H54 (cell line): Measurements from ENCODE around the gene RBP5.

Source experiments
- DNase-seq: peaks from one replicate; pipeline ENCODE4 v3.0.0; 2011; ENCODE audit warnings: low spot score, mixed read lengths; ENCODE audit not compliant: insufficient read length
- FAIRE-seq: peaks from 3 replicates; lab custom pipeline; 2011; peaks lifted over from hg19 to GRCh38; lab: Jason Lieb, UNC
- POLR2A ChIP-seq: IDR thresholded peaks from 2 replicates; pipeline ENCODE4 v1.6.1; 2011; ENCODE audit warnings: low read depth, mild to moderate bottlenecking, low read length

RBP5 gene

GRCh38 chr12:7096006-7096932 is 32.4 kb downstream of the RBP5 start:
- no peak for DNase-seq

GRCh38 chr12:7093892-7094291 is 34.8 kb downstream of the RBP5 start:
- FAIRE-seq (no peak), DNase-seq (no peak)
- no peak for TF ChIP-seq POLR2A

More at GRCh38 chr12:7096006-7096932, 32.4 kb downstream of the RBP5 start:
- no peak for TF ChIP-seq POLR2A
- no peak for FAIRE-seq

GRCh38 chr12:7093486-7093885 is 35.2 kb downstream of the RBP5 start:
- no peak for TF ChIP-seq POLR2A
- FAIRE-seq (no peak), DNase-seq (no peak)

GRCh38 chr12:7092986-7093460 is 35.7 kb downstream of the RBP5 start:
- DNase-seq (no peak), FAIRE-seq (no peak)
- TF ChIP-seq POLR2A, result no peak

- no peak for TF ChIP-seq POLR2A
- peak; percentile 39 for DNase-seq
- no peak for FAIRE-seq
Measured at GRCh38 chr12:7092229-7092985, 36.3 kb downstream of the RBP5 start, which contains the start of gene C1R. C1R (minus strand) TSS chr12:7092445; CDS start chr12:7092388, 57 bp downstream.

GRCh38 chr12:7091660-7092228 is 36.9 kb downstream of the RBP5 start:
- FAIRE-seq (no peak), DNase-seq (no peak)
- no peak for TF ChIP-seq POLR2A

GRCh38 chr12:7091171-7091570 is 37.5 kb downstream of the RBP5 start:
- TF ChIP-seq POLR2A, result no peak
- DNase-seq, result no peak
- no peak for FAIRE-seq

GRCh38 chr12:7090222-7090998 is 38.3 kb downstream of the RBP5 start:
- DNase-seq, result peak; percentile 35
- FAIRE-seq, result no peak
- TF ChIP-seq POLR2A, result no peak

GRCh38 chr12:7089196-7089871 is 39.4 kb downstream of the RBP5 start:
- FAIRE-seq, result no peak
- TF ChIP-seq POLR2A, result no peak
- no peak for DNase-seq

GRCh38 chr12:7083125-7083524 is 45.6 kb downstream of the RBP5 start:
- DNase-seq (no peak), FAIRE-seq (no peak)
- TF ChIP-seq POLR2A, result no peak

- TF ChIP-seq POLR2A, result no peak
- FAIRE-seq (no peak), DNase-seq (no peak)
Measured at GRCh38 chr12:7081037-7081436, 47.7 kb downstream of the RBP5 start.

- FAIRE-seq, result no peak
- DNase-seq, result no peak
- TF ChIP-seq POLR2A, result no peak
Measured at GRCh38 chr12:7079826-7080125, 48.9 kb downstream of the RBP5 start.

- no peak for DNase-seq
Measured at GRCh38 chr12:7078163-7078562, 50.5 kb downstream of the RBP5 start.

GRCh38 chr12:7076493-7076892 is 52.2 kb downstream of the RBP5 start:
- TF ChIP-seq POLR2A, result no peak
- FAIRE-seq (no peak), DNase-seq (no peak)

More at GRCh38 chr12:7078163-7078562, 50.5 kb downstream of the RBP5 start:
- no peak for FAIRE-seq
- TF ChIP-seq POLR2A, result no peak
